Tibial nerve (tissue), 3 donors: ENCODE data around the gene BTBD2.

Experiments
- CTCF ChIP-seq, 5 experiments: fragments of 200-600 bp in 3 of 5; fragments of 450-650 bp in 2 of 5; sonication (generic) in 3 of 5; IDR thresholded peaks; one replicate each; pipeline ENCODE4 v1.5.1; 2016 to 2019; ENCODE audit warnings: antibody characterized with exemption in 5 of 5, mild to moderate bottlenecking in 3 of 5, moderate library complexity in 2 of 5
- POLR2A ChIP-seq, 2 donors: fragments of 450-650 bp; IDR thresholded peaks; one replicate each; pipeline ENCODE4 v1.6.1; 2017; ENCODE audit warnings: antibody characterized with exemption in 2 of 2, mild to moderate bottlenecking in 2 of 2, moderate library complexity in 2 of 2

- TF ChIP-seq POLR2A (IDR thresholded peaks at IDR 0.05) (no peak), CTCF (IDR thresholded peaks at IDR 0.05) (no peak)
These were observed 23.8 kb upstream of the BTBD2 start for GRCh38 chr19:2039089-2039958.
